Measurements from ENCODE around the gene ADD3. TPM values are rescaled to one million over a fixed set of nuclear protein-coding genes. Genes with fewer than 3 reads are reported as not detected.
A peak's percentile ranks its signal among the peaks of the same experiment; 100 is the strongest.

Gene ADD3
- total RNA-seq, 1 donor from 2014 or later = 128 TPM

DNA sequence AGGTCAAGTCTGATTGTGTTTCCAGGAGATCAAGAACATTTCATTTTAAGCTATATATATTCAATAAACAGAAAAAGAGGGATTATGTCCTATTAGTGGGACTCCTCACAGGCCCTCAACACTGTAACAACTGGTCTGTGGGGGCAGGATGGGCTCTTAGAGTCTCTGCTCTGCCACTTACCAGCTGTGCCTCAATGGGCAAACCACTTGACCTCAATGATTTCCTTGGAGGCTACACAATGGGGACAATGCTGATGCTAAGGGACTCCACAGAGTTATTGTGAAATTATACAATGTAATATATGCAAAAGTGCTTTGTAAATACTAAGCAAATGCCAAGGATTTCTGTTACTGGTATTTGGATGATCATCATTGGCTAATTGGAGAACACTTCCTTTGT, 166.4 kb downstream of the ADD3 start:
- Mint-ChIP-seq H3K4me3 (ENCODE audit: unreplicated experiment) (no peak overlapping the region), H3K9me3 (ENCODE audit: unreplicated experiment) (no peaks in the 10 kb centered on the region), H3K36me3 (ENCODE audit: unreplicated experiment) (no peaks in the 10 kb centered on the region), H3K27me3 (ENCODE audit: unreplicated experiment) (peaks cover 38% of the 10 kb centered on the region), H3K27ac (ENCODE audit: unreplicated experiment) (no peak overlapping the region), H3K4me1 (ENCODE audit: unreplicated experiment) (peaks cover 7% of the 10 kb centered on the region)
- no peak for TF ChIP-seq CTCF (IDR thresholded peaks at IDR 0.05)
- no peak for DNase-seq (ENCODE audit: extremely low spot score, unreplicated experiment)

- no peak overlapping the region for H3K4me3 Mint-ChIP-seq (ENCODE audit: unreplicated experiment)
- H3K4me1 Mint-ChIP-seq (ENCODE audit: unreplicated experiment) = peaks cover 4% of the 10 kb centered on the region
- H3K27me3 Mint-ChIP-seq (ENCODE audit: unreplicated experiment) = peaks cover 35% of the 10 kb centered on the region
- no peaks in the 10 kb centered on the region for H3K9me3 Mint-ChIP-seq (ENCODE audit: unreplicated experiment)
- no peaks in the 10 kb centered on the region for H3K36me3 Mint-ChIP-seq (ENCODE audit: unreplicated experiment)
- no peak overlapping the region for H3K27ac Mint-ChIP-seq (ENCODE audit: unreplicated experiment)
- TF ChIP-seq CTCF (IDR thresholded peaks at IDR 0.05) = no peak
- DNase-seq (ENCODE audit: extremely low spot score, unreplicated experiment) = peak; percentile 36
Measured at GRCh38 chr10:110174816-110175215, 167.0 kb downstream of the ADD3 start.

GRCh38 chr10:110175406-110175805, 167.6 kb downstream of the ADD3 start:
- H3K27me3 Mint-ChIP-seq (ENCODE audit: unreplicated experiment) = peaks cover 30% of the 10 kb centered on the region
- DNase-seq (ENCODE audit: extremely low spot score, unreplicated experiment) = peak; percentile 62

DNA sequence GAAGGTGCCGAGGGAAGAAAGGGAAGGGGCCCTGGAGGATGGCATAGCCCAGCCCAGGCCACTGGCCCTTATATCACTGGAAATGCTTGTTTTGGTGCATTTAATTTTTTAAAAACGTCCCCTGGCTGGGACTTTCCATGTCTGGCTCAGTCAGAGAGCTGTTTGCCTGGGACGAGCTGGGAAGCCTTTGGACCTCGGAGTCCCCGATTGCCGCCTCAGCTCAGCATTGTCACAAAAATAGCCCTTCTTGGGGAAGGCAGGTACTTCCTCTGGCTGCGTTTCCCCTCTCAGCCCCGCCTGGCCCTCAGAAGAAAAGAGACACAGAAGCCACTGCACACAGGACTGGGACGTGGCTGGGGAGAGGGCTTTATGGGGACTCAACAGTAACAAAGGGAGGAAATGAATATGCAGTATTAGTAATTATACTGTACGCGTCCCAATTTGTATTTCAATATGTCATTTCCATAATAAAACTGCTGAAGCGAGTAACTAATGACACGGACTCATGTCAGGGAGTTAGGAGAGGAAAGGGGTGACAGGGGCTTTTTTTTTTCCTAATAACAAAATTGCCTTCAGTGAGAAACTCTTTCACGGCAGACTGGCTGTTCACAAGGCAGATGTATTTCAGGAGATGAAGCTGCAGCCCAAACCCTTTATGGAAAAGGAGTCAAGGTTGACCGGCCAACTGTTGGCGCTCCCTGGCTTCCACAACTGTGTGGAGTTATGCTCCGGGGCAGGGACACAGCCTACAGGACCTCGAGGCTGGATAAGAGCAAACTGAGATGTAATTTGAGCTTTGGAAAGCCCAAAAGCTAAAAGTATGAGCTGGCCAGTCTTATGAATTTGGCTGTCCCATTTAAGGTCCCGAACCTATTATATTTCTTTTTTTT, 168.6 kb downstream of the ADD3 start:
- Mint-ChIP-seq H3K36me3 (ENCODE audit: unreplicated experiment) (no peaks in the 10 kb centered on the region), H3K4me3 (ENCODE audit: unreplicated experiment) (no peak overlapping the region), H3K27me3 (ENCODE audit: unreplicated experiment) (peaks cover 21% of the 10 kb centered on the region), H3K9me3 (ENCODE audit: unreplicated experiment) (no peaks in the 10 kb centered on the region), H3K4me1 (ENCODE audit: unreplicated experiment) (no peaks in the 10 kb centered on the region), H3K27ac (ENCODE audit: unreplicated experiment) (no peak overlapping the region)
- no peak for TF ChIP-seq CTCF (IDR thresholded peaks at IDR 0.05)
- peak; percentile 63 for DNase-seq (ENCODE audit: extremely low spot score, unreplicated experiment)

More at GRCh38 chr10:110175406-110175805, 167.6 kb downstream of the ADD3 start:
- H3K9me3 Mint-ChIP-seq (ENCODE audit: unreplicated experiment) = no peaks in the 10 kb centered on the region
- H3K4me3 Mint-ChIP-seq (ENCODE audit: unreplicated experiment) = no peak overlapping the region
- H3K36me3 Mint-ChIP-seq (ENCODE audit: unreplicated experiment) = no peaks in the 10 kb centered on the region
- no peak overlapping the region for H3K27ac Mint-ChIP-seq (ENCODE audit: unreplicated experiment)
- peaks cover 2% of the 10 kb centered on the region for H3K4me1 Mint-ChIP-seq (ENCODE audit: unreplicated experiment)
- TF ChIP-seq CTCF (IDR thresholded peaks at IDR 0.05) = no peak

GRCh38 chr10:110179220-110179619, 171.4 kb downstream of the ADD3 start:
- H3K27ac Mint-ChIP-seq (ENCODE audit: unreplicated experiment) = no peak overlapping the region
- peak; percentile 53 for DNase-seq (ENCODE audit: extremely low spot score, unreplicated experiment)
- peaks cover 17% of the 10 kb centered on the region for H3K27me3 Mint-ChIP-seq (ENCODE audit: unreplicated experiment)
- no peak overlapping the region for H3K4me3 Mint-ChIP-seq (ENCODE audit: unreplicated experiment)
- H3K4me1 Mint-ChIP-seq (ENCODE audit: unreplicated experiment) = no peaks in the 10 kb centered on the region
- H3K9me3 Mint-ChIP-seq (ENCODE audit: unreplicated experiment) = no peaks in the 10 kb centered on the region
- no peak for TF ChIP-seq CTCF (IDR thresholded peaks at IDR 0.05)
- H3K36me3 Mint-ChIP-seq (ENCODE audit: unreplicated experiment) = no peaks in the 10 kb centered on the region

All from osteocyte (in vitro differentiated cells).